ENCODE results near the gene INHBE. TPM values are rescaled to one million over a fixed set of nuclear protein-coding genes. Genes with fewer than 3 reads are reported as not detected.
"Not testable (repeated sequence)": the region's sequence is repeated elsewhere in the genome, so short reads cannot be mapped to it uniquely, and the experiment has no call there.

INHBE gene, protein sequence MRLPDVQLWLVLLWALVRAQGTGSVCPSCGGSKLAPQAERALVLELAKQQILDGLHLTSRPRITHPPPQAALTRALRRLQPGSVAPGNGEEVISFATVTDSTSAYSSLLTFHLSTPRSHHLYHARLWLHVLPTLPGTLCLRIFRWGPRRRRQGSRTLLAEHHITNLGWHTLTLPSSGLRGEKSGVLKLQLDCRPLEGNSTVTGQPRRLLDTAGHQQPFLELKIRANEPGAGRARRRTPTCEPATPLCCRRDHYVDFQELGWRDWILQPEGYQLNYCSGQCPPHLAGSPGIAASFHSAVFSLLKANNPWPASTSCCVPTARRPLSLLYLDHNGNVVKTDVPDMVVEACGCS
- 1.3 TPM for polyA plus RNA-seq (2012; ENCODE audit: missing spikeins)

DNA sequence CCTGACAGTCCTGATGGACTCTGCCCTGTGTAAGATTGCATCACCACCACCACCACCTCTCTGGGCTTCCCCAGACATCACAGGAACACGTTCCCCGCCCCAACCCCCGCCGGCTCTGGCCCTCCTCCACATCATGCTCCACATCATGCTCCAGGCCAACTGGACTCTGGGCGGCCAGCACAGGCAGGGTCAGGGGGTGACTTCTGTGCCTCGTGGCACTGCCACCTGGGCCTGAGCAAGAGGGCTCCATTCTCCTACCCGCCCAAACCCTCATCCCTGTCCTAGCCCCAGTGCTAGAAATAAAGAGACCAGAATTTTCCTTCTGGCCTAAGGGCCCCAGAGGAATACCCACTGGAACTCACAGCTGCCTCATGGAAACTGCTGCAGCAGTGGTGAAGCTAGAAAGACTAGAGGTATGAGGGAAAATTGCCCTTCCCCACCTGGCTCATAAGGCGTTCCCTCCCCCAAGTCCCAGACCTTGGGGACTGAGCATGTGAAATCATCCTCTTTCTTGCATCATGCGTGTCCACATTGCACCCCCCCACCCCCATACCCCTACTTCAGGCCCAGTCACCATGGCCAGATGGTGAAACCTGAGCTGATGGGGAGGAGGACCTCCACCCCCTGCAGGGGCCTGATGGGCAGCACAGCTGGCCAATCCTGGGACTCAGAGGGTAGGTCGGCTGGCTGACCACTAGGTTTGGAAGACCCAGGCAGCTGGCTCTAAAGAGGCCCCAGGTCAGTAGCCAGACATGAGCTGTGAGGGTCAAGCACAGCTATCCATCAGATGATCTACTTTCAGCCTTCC, at the start of gene INHBE:
INHBE (plus strand) TSS at position 742 of the 808 bp plus-strand sequence. CDS start 230 bp downstream, outside the sequence.
- TF ChIP-seq TAF1 (IDR thresholded peaks at IDR 0.05; ENCODE audit: borderline replicate concordance, low read depth, low read length) (no peak), POLR2AphosphoS5 (IDR thresholded peaks at IDR 0.05; ENCODE audit: low read depth, low read length) (no peak), POLR2A (IDR thresholded peaks at IDR 0.05; ENCODE audit: low read depth, low read length) (no peak)
- DNase-seq (ENCODE audit: insufficient read length) = no peak
- FAIRE-seq = no peak

DNA sequence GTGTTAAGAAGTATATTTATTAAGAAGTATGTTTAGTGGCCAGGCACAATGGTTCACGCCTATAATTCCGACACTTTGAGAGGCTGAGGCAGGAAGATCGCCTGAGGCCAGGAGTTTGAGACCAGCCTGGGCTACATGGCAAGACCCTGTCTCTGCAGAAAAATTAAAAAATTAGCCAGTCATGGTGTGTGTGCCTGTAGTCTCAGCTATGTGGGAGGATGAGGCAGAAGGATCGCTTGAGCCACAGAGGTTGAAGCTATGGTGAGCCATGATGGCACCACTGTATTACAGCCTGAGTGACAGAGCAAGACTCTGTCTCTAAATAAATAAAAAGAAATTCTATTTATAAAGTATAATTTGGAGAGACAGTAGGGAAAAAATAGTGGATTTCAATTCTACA, 44.6 kb upstream of the INHBE start:
- FAIRE-seq (no peak), DNase-seq (ENCODE audit: insufficient read length) (no peak)
- TF ChIP-seq POLR2AphosphoS5 (IDR thresholded peaks at IDR 0.05; ENCODE audit: low read depth, low read length) (no peak), POLR2A (IDR thresholded peaks at IDR 0.05; ENCODE audit: low read depth, low read length) (no peak), TAF1 (IDR thresholded peaks at IDR 0.05; ENCODE audit: borderline replicate concordance, low read depth, low read length) (no peak)

GRCh38 chr12:57414160-57414559, 40.9 kb upstream of the INHBE start:
- FAIRE-seq; DNase-seq (ENCODE audit: insufficient read length): not testable (repeated sequence)

DNA sequence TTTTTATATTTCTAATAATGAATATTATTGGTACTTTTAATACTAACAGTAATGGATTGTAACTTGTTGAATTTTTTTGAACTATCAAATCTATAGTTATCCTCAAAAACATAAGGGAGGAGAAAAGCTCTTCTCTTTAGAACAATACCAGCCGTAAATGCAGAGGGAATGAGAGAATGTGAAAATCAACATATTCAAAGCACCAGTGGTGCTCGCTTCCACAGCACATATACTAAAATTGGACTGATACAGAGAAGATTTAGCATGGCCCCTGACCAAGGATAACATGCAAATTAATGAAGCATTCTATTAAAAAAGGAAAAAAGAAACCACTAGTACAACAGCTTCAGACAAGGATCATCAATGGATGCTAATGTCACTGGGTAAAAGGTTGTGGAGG, 40.0 kb upstream of the INHBE start:
- TF ChIP-seq TAF1 (IDR thresholded peaks at IDR 0.05; ENCODE audit: borderline replicate concordance, low read depth, low read length) (no peak), POLR2A (IDR thresholded peaks at IDR 0.05; ENCODE audit: low read depth, low read length) (no peak), POLR2AphosphoS5 (IDR thresholded peaks at IDR 0.05; ENCODE audit: low read depth, low read length) (no peak)
- DNase-seq (ENCODE audit: insufficient read length) (no peak), FAIRE-seq (no peak)

DNA sequence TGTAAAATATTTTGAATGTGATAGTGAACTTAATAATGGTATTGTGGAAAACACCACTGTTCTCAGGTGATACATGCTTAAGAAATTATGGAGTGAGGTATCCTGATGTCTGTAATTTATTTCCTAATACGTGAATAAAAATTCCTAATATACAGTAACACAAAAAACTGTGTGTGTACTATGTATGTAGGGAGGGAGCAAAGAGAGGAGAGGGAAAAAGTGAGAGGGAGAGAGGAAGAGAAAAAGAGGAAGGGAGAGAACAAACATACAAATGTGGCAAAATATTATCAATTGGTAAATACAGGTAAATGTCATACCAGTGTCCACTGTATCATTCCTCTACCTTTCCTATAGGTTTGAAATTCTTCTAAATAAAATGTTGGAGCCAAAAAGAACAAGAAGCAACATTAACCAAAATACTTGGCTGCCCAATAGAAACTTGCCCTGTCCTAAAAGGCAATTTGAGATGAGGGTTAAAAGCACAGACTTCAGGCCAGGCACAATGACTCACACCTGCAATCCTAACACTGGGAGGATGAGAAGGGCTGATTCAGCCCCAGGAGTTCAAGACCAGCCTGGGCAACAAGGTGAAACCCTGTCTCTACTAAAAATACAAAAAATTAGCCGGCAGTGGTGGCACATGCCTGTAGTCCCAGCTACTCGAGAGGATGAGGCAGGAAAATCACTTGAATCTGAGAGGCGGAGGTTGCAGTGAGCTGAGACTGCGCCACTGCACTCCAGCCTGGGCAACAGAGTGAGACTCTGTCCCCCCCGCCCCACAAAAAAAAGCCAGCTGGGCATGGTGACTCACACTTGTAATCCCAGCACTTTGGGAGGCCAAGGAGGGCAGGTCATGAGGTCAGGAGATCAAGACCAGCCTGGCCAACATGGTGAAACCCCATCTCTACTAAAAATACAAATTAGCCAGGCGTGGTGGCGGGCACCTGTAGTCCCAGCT, 38.8 kb upstream of the INHBE start:
- TF ChIP-seq POLR2A (IDR thresholded peaks at IDR 0.05; ENCODE audit: low read depth, low read length) (no peak), TAF1 (IDR thresholded peaks at IDR 0.05; ENCODE audit: borderline replicate concordance, low read depth, low read length) (no peak), POLR2AphosphoS5 (IDR thresholded peaks at IDR 0.05; ENCODE audit: low read depth, low read length) (no peak)
- FAIRE-seq = no peak
- no peak for DNase-seq (ENCODE audit: insufficient read length)

DNA sequence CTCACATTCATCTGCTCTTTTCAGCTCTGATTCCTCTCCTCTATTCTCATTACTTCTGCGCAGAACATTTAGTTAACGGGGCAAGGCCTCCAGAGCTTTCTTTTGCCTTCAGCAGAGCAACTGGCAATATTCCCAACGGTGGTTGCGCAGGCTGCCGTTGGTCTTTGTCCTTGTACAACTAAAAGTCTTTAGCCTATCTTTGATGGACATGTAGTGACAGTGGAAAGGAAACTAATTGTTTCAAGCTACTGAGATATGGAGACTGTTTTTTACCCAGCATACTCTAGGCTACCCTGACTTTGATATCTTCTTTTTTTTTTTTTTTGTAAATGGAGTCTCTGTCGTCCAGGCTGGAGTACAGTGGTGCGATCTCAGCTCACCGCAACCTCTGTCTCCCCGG, 36.9 kb upstream of the INHBE start:
- no peak for FAIRE-seq
- no peak for TF ChIP-seq POLR2AphosphoS5 (IDR thresholded peaks at IDR 0.05; ENCODE audit: low read depth, low read length)
- no peak for TF ChIP-seq POLR2A (IDR thresholded peaks at IDR 0.05; ENCODE audit: low read depth, low read length)
- TF ChIP-seq TAF1 (IDR thresholded peaks at IDR 0.05; ENCODE audit: borderline replicate concordance, low read depth, low read length) = no peak
- no peak for DNase-seq (ENCODE audit: insufficient read length)

GRCh38 chr12:57419495-57419894, 35.6 kb upstream of the INHBE start:
- FAIRE-seq = no peak
- DNase-seq (ENCODE audit: insufficient read length) = no peak
- TF ChIP-seq POLR2A (IDR thresholded peaks at IDR 0.05; ENCODE audit: low read depth, low read length) (no peak), TAF1 (IDR thresholded peaks at IDR 0.05; ENCODE audit: borderline replicate concordance, low read depth, low read length) (no peak), POLR2AphosphoS5 (IDR thresholded peaks at IDR 0.05; ENCODE audit: low read depth, low read length) (no peak)

DNA sequence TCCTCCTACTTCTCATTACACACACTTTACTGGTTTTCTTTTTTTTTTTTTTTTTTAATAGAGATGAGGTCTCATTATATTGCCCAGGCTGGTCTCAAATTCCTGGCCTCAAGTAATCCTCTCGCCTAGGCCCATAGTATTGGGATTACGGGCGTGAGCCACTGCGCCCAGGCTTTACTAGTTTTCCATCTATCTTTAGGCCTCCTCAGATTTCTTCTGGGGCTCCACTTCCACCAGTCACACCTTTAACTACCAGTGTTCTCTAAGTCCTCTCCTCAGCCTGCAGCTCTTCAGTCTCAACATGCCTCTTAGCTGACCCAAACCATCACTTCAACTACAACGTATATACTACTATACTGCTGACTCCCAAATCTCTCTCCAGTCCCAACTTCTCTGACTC, 34.6 kb upstream of the INHBE start:
- FAIRE-seq = no peak

GRCh38 chr12:57426948-57427347, 28.2 kb upstream of the INHBE start:
- not testable (repeated sequence) for FAIRE-seq; DNase-seq (ENCODE audit: insufficient read length)

More for the DNA sequence above, 34.6 kb upstream of the INHBE start:
- no peak for TF ChIP-seq POLR2A (IDR thresholded peaks at IDR 0.05; ENCODE audit: low read depth, low read length)
- TF ChIP-seq POLR2AphosphoS5 (IDR thresholded peaks at IDR 0.05; ENCODE audit: low read depth, low read length) = no peak
- no peak for TF ChIP-seq TAF1 (IDR thresholded peaks at IDR 0.05; ENCODE audit: borderline replicate concordance, low read depth, low read length)
- no peak for DNase-seq (ENCODE audit: insufficient read length)

DNA sequence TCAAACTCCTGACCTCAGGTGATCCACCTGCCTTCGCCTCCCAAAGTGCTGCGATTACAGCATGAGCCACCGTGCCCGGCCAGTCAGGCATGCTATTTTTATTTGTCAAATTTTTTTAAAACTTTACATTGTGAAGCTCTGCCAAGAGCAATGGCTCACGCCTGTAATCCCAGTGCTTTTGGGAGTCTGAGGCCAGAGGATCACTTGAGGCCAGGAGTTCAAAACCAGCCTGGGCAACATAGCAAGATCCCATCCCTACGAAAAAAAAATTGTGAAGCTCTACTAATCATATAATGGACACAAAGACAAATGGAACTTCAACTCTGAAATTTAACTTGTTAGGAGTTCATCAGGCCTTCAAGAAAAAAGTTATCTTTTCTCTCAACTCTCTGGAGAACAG, 26.1 kb upstream of the INHBE start:
- no peak for DNase-seq (ENCODE audit: insufficient read length)
- no peak for FAIRE-seq
- TF ChIP-seq POLR2A (IDR thresholded peaks at IDR 0.05; ENCODE audit: low read depth, low read length) (no peak), TAF1 (IDR thresholded peaks at IDR 0.05; ENCODE audit: borderline replicate concordance, low read depth, low read length) (no peak)

- FAIRE-seq (no peak), DNase-seq (ENCODE audit: insufficient read length) (no peak)
- TF ChIP-seq TAF1 (IDR thresholded peaks at IDR 0.05; ENCODE audit: borderline replicate concordance, low read depth, low read length) (no peak), POLR2A (IDR thresholded peaks at IDR 0.05; ENCODE audit: low read depth, low read length) (no peak), POLR2AphosphoS5 (IDR thresholded peaks at IDR 0.05; ENCODE audit: low read depth, low read length) (no peak)
These were observed 25.5 kb upstream of the INHBE start for GRCh38 chr12:57429473-57430111.
